Uterus (tissue), 2 donors: ENCODE data around the gene B3GNT3.
A peak's percentile ranks its signal among the peaks of the same experiment; 100 is the strongest.

Experiments used
- POLR2A ChIP-seq, 2 donors: fragments of 450-650 bp; IDR thresholded peaks; one replicate each; pipeline ENCODE4 v1.6.1; 2016; ENCODE audit warnings: antibody characterized with exemption in 2 of 2, mild to moderate bottlenecking in 1 of 2, moderate library complexity in 1 of 2
- TF ChIP-seq, protein P1 (sequence below), 4 experiments: fragments of 200-600 bp in 2 of 4; fragments of 450-650 bp in 2 of 4; sonication (generic) in 2 of 4; IDR thresholded peaks; one replicate each; pipeline ENCODE4 v1.5.1; 2016 to 2019; ENCODE audit warnings: antibody characterized with exemption in 4 of 4, mild to moderate bottlenecking in 2 of 4, moderate library complexity in 1 of 4

DNA sequence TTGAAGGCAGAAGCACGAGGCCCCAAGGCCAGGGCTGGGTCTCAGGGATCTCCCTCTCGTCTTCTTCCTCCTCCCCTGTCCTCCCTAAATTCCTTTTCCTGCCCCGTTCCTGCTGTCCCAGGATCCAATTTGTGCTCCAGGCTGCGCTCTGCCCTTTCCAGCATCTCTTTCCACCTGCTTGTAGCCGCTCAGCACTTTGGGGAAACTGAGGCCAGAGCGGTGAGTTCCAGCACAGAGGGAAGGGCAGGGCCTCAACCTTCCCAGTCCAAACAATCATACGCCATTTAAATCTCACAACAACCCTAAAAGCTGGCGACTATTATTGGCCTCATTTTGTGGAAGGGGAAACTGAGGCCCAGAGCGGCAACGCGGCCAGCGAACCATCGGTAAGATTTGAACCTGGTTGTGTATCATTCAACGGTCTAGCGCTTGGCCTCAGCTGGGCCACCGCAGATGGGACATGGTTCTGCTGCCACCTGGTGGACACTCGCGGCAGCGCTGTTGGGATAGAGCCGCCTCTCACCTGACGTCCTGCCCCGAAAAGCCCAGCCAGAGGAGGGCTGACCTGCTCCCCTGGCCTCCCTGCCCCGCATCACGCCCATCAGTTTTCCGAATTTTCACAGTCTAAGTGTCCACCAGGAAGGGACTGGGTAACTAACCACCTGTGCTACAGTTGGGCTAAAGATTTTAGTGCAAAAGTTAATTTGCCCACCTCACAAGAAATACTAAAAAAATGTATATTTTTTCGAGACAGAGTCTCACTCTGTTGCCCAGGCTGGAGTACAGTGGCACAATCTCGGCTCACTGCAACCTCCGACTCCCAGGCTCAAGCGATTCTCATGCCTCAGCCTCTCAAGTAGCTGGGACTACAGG is 60.6 kb downstream of the B3GNT3 start:
- TF ChIP-seq POLR2A (IDR thresholded peaks at IDR 0.05) = no peak
- TF ChIP-seq, protein P1, sequence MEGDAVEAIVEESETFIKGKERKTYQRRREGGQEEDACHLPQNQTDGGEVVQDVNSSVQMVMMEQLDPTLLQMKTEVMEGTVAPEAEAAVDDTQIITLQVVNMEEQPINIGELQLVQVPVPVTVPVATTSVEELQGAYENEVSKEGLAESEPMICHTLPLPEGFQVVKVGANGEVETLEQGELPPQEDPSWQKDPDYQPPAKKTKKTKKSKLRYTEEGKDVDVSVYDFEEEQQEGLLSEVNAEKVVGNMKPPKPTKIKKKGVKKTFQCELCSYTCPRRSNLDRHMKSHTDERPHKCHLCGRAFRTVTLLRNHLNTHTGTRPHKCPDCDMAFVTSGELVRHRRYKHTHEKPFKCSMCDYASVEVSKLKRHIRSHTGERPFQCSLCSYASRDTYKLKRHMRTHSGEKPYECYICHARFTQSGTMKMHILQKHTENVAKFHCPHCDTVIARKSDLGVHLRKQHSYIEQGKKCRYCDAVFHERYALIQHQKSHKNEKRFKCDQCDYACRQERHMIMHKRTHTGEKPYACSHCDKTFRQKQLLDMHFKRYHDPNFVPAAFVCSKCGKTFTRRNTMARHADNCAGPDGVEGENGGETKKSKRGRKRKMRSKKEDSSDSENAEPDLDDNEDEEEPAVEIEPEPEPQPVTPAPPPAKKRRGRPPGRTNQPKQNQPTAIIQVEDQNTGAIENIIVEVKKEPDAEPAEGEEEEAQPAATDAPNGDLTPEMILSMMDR (IDR thresholded peaks at IDR 0.05) = peak; percentile 92 to 97 (median 94)
